T-helper 2 cell treated with Interferon-gamma antibody and Interleukin-4, amounts not matched to agents 5 μg/mL and 100 μg/mL, for 36 hours (primary cell): ENCODE measurements around the gene CHST15.
"Not testable (repeated sequence)": the region's sequence is repeated elsewhere in the genome, so short reads cannot be mapped to it uniquely, and the experiment has no call there.

Experiments used
- DNase-seq: peaks from one replicate; pipeline ENCODE4 v3.0.0; 2021; ENCODE audit warnings: low spot score
- H3K27ac Mint-ChIP-seq: one replicate; pipeline ENCODE4 v1.8.0; 2021; ENCODE audit warnings: mild to moderate bottlenecking, mixed read lengths
- H3K27me3 Mint-ChIP-seq: one replicate; pipeline ENCODE4 v1.8.0; 2021; ENCODE audit warnings: low read depth, mixed read lengths
- H3K36me3 Mint-ChIP-seq: one replicate; pipeline ENCODE4 v1.8.0; 2021; ENCODE audit warnings: low read depth, mixed read lengths
- H3K4me1 Mint-ChIP-seq: one replicate; pipeline ENCODE4 v1.8.0; 2021; ENCODE audit warnings: low read depth, mixed read lengths
- H3K4me3 Mint-ChIP-seq: one replicate; pipeline ENCODE4 v1.8.0; 2022; ENCODE audit warnings: mild to moderate bottlenecking, moderate library complexity, mixed read lengths
- H3K9me3 Mint-ChIP-seq: one replicate; pipeline ENCODE4 v1.8.0; 2021; ENCODE audit warnings: mixed read lengths

Gene CHST15

GRCh38 chr10:124099604-124100003, 6.2 kb upstream of the CHST15 start:
- Mint-ChIP-seq H3K27ac (no peak overlapping the region), H3K4me1 (no peaks in the 10 kb centered on the region), H3K4me3 (no peak overlapping the region), H3K36me3 (no peaks in the 10 kb centered on the region), H3K9me3 (no peaks in the 10 kb centered on the region), H3K27me3 (peaks cover 17% of the 10 kb centered on the region)
- no peak for DNase-seq

- H3K4me3 Mint-ChIP-seq: no peak overlapping the region
- H3K27me3 Mint-ChIP-seq: peaks cover 27% of the 10 kb centered on the region
- H3K27ac Mint-ChIP-seq: no peak overlapping the region
- no peaks in the 10 kb centered on the region for H3K4me1 Mint-ChIP-seq
- DNase-seq: no peak
- no peaks in the 10 kb centered on the region for H3K9me3 Mint-ChIP-seq
- H3K36me3 Mint-ChIP-seq: no peaks in the 10 kb centered on the region
Measured at GRCh38 chr10:124098575-124098974, 5.2 kb upstream of the CHST15 start.

GRCh38 chr10:124097883-124098282, 4.5 kb upstream of the CHST15 start:
- Mint-ChIP-seq H3K4me1 (no peaks in the 10 kb centered on the region), H3K4me3 (no peak overlapping the region), H3K27me3 (peaks cover 31% of the 10 kb centered on the region), H3K27ac (no peak overlapping the region), H3K9me3 (no peaks in the 10 kb centered on the region), H3K36me3 (no peaks in the 10 kb centered on the region)
- no peak for DNase-seq

- peaks cover 34% of the 10 kb centered on the region for H3K27me3 Mint-ChIP-seq
- no peaks in the 10 kb centered on the region for H3K4me1 Mint-ChIP-seq
Measured at GRCh38 chr10:124096494-124096893, 3.1 kb upstream of the CHST15 start.

GRCh38 chr10:124095801-124096200, 2.4 kb upstream of the CHST15 start:
- peaks cover 41% of the 10 kb centered on the region for H3K27me3 Mint-ChIP-seq
- H3K4me3 Mint-ChIP-seq, H3K36me3 Mint-ChIP-seq, H3K9me3 Mint-ChIP-seq, DNase-seq, H3K27ac Mint-ChIP-seq, H3K4me1 Mint-ChIP-seq: not testable (repeated sequence)

More at GRCh38 chr10:124096494-124096893, 3.1 kb upstream of the CHST15 start:
- H3K36me3 Mint-ChIP-seq: no peaks in the 10 kb centered on the region
- H3K4me3 Mint-ChIP-seq: no peak overlapping the region
- no peak overlapping the region for H3K27ac Mint-ChIP-seq
- DNase-seq: no peak
- no peaks in the 10 kb centered on the region for H3K9me3 Mint-ChIP-seq

GRCh38 chr10:124095096-124095495, 1.7 kb upstream of the CHST15 start:
- no peak overlapping the region for H3K4me3 Mint-ChIP-seq
- no peaks in the 10 kb centered on the region for H3K36me3 Mint-ChIP-seq
- H3K27me3 Mint-ChIP-seq: peaks cover 48% of the 10 kb centered on the region
- H3K9me3 Mint-ChIP-seq: no peaks in the 10 kb centered on the region
- no peak overlapping the region for H3K27ac Mint-ChIP-seq
- no peak for DNase-seq
- H3K4me1 Mint-ChIP-seq: no peaks in the 10 kb centered on the region

- H3K27me3 Mint-ChIP-seq: peaks cover 54% of the 10 kb centered on the region
- H3K36me3 Mint-ChIP-seq: no peaks in the 10 kb centered on the region
- H3K9me3 Mint-ChIP-seq: no peaks in the 10 kb centered on the region
- no peak overlapping the region for H3K4me3 Mint-ChIP-seq
- no peak overlapping the region for H3K27ac Mint-ChIP-seq
- DNase-seq: no peak
- no peaks in the 10 kb centered on the region for H3K4me1 Mint-ChIP-seq
Measured at GRCh38 chr10:124094419-124094785, 1.0 kb upstream of the CHST15 start.

GRCh38 chr10:124093774-124094418, 498 bp upstream of the CHST15 start:
- not testable (repeated sequence) for DNase-seq, H3K4me1 Mint-ChIP-seq, H3K9me3 Mint-ChIP-seq, H3K36me3 Mint-ChIP-seq, H3K4me3 Mint-ChIP-seq, H3K27ac Mint-ChIP-seq
- H3K27me3 Mint-ChIP-seq: peaks cover 58% of the 10 kb centered on the region

GRCh38 chr10:124092250-124092859, 1.0 kb downstream of the CHST15 start:
- no peak overlapping the region for H3K27ac Mint-ChIP-seq
- no peaks in the 10 kb centered on the region for H3K9me3 Mint-ChIP-seq
- peaks cover 62% of the 10 kb centered on the region for H3K27me3 Mint-ChIP-seq
- no peaks in the 10 kb centered on the region for H3K36me3 Mint-ChIP-seq
- H3K4me3 Mint-ChIP-seq: peak overlapping the region; percentile 12
- DNase-seq: peak; percentile 30
- no peaks in the 10 kb centered on the region for H3K4me1 Mint-ChIP-seq

- peaks cover 60% of the 10 kb centered on the region for H3K27me3 Mint-ChIP-seq
- DNase-seq: no peak
- no peaks in the 10 kb centered on the region for H3K36me3 Mint-ChIP-seq
- no peaks in the 10 kb centered on the region for H3K4me1 Mint-ChIP-seq
- no peak overlapping the region for H3K4me3 Mint-ChIP-seq
- H3K9me3 Mint-ChIP-seq: no peaks in the 10 kb centered on the region
- no peak overlapping the region for H3K27ac Mint-ChIP-seq
Measured at GRCh38 chr10:124091646-124092249, 1.6 kb downstream of the CHST15 start.

- Mint-ChIP-seq H3K4me3 (no peak overlapping the region), H3K9me3 (no peaks in the 10 kb centered on the region), H3K36me3 (no peaks in the 10 kb centered on the region), H3K27ac (no peak overlapping the region), H3K4me1 (no peaks in the 10 kb centered on the region), H3K27me3 (peaks cover 55% of the 10 kb centered on the region)
- no peak for DNase-seq
Measured at GRCh38 chr10:124090601-124091209, 2.7 kb downstream of the CHST15 start.

- H3K27me3 Mint-ChIP-seq: peaks cover 48% of the 10 kb centered on the region
- H3K9me3 Mint-ChIP-seq: no peaks in the 10 kb centered on the region
- no peak overlapping the region for H3K27ac Mint-ChIP-seq
- no peak for DNase-seq
- no peak overlapping the region for H3K4me3 Mint-ChIP-seq
- H3K4me1 Mint-ChIP-seq: no peaks in the 10 kb centered on the region
- no peaks in the 10 kb centered on the region for H3K36me3 Mint-ChIP-seq
Measured at GRCh38 chr10:124089859-124090258, 3.5 kb downstream of the CHST15 start.

- H3K9me3 Mint-ChIP-seq: no peaks in the 10 kb centered on the region
- H3K4me3 Mint-ChIP-seq: no peak overlapping the region
- H3K27ac Mint-ChIP-seq: no peak overlapping the region
- no peaks in the 10 kb centered on the region for H3K4me1 Mint-ChIP-seq
- no peaks in the 10 kb centered on the region for H3K36me3 Mint-ChIP-seq
- DNase-seq: no peak
- peaks cover 38% of the 10 kb centered on the region for H3K27me3 Mint-ChIP-seq
Measured at GRCh38 chr10:124088915-124089314, 4.5 kb downstream of the CHST15 start.
